NCI-H226 (cell line): ENCODE data around the gene TMEM87B.
A peak's percentile ranks its signal among the peaks of the same experiment; 100 is the strongest.
"Not testable (repeated sequence)": the region's sequence is repeated elsewhere in the genome, so short reads cannot be mapped to it uniquely, and the experiment has no call there.

Experiments used
- DNase-seq: peaks from one replicate; pipeline ENCODE4 v3.0.0-alpha.2; 2015

The TMEM87B gene

GRCh38 chr2:112034924-112035323, 20.1 kb upstream of the TMEM87B start:
- DNase-seq, result no peak

GRCh38 chr2:112035786-112036185, 19.3 kb upstream of the TMEM87B start:
- DNase-seq, result no peak

GRCh38 chr2:112039556-112039955, 15.5 kb upstream of the TMEM87B start:
- not testable (repeated sequence) for DNase-seq

- not testable (repeated sequence) for DNase-seq
Observed at GRCh38 chr2:112040066-112040465, 15.0 kb upstream of the TMEM87B start.

GRCh38 chr2:112041460-112041859, 13.6 kb upstream of the TMEM87B start:
- DNase-seq, result not testable (repeated sequence)

- no peak for DNase-seq
Observed at GRCh38 chr2:112045446-112046014, 9.5 kb upstream of the TMEM87B start.

GRCh38 chr2:112046231-112046630, 8.8 kb upstream of the TMEM87B start:
- DNase-seq, result no peak

GRCh38 chr2:112047537-112048235, 7.4 kb upstream of the TMEM87B start:
- DNase-seq, result peak; percentile 57

GRCh38 chr2:112048236-112048592, 6.9 kb upstream of the TMEM87B start:
- no peak for DNase-seq

GRCh38 chr2:112048887-112049286, 6.2 kb upstream of the TMEM87B start:
- peak; percentile 22 for DNase-seq

GRCh38 chr2:112050316-112050715, 4.8 kb upstream of the TMEM87B start:
- DNase-seq, result no peak

GRCh38 chr2:112053917-112054846, 887 bp upstream of the TMEM87B start:
- DNase-seq, result peak; percentile 87

GRCh38 chr2:112055730-112056625, 909 bp downstream of the TMEM87B start:
- DNase-seq, result peak; percentile 97

GRCh38 chr2:112056626-112056987, 1.5 kb downstream of the TMEM87B start:
- DNase-seq, result no peak

GRCh38 chr2:112059671-112060070, 4.6 kb downstream of the TMEM87B start:
- DNase-seq, result no peak

- DNase-seq, result no peak
Observed at GRCh38 chr2:112061299-112061698, 6.2 kb downstream of the TMEM87B start.

- no peak for DNase-seq
Observed at GRCh38 chr2:112061840-112062239, 6.8 kb downstream of the TMEM87B start.

- DNase-seq, result no peak
Observed at GRCh38 chr2:112062894-112063293, 7.8 kb downstream of the TMEM87B start.

GRCh38 chr2:112065486-112065885, 10.4 kb downstream of the TMEM87B start:
- DNase-seq, result no peak

GRCh38 chr2:112065966-112066365, 10.9 kb downstream of the TMEM87B start:
- DNase-seq, result peak; percentile 50

GRCh38 chr2:112069794-112070193, 14.7 kb downstream of the TMEM87B start:
- DNase-seq, result not testable (repeated sequence)

GRCh38 chr2:112073875-112074274, 18.8 kb downstream of the TMEM87B start:
- DNase-seq, result no peak

- peak; percentile 8 for DNase-seq
Observed at GRCh38 chr2:112074506-112074905, 19.4 kb downstream of the TMEM87B start.
